Activated CD4-positive, alpha-beta T cell treated with anti-CD3 and anti-CD28 coated beads, Interleukin-2, amount 50 U/mL, for 4 hours (primary cell): ENCODE measurements around the gene BRD1.

Source experiments
- DNase-seq, 2 experiments: peaks; one replicate each; pipeline ENCODE4 v3.0.0-alpha.2; 2020

BRD1 gene

DNA sequence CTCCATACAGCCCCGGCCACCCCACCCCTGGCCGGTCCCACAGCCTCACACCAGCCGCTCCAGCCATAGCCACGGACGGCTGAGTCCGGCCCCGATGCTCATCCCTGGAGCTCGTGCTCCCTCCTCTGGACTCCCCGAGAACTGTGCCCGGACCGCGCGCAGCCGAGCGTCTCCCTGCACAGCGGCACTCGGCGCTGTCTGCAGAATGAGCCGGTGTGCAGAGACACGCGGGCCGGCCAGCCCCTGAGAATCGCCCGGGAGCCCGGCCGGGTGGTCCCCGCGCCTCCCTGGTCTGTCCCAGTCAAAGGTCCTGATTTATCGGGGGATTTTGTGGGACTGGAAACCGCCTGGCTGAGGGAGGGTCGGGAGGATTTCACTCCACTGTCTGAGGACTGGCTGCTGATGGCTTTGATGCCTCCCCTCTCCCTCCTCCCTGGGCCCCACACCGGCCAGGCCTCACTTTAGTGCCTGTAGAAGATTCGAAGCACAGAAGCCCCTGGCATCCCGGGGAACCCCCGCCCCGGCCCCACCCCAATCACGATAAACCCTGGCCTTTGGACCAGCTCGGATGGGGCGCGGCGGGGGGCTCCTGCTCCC is 102.7 kb downstream of the BRD1 start:
- peak; percentile 62 for DNase-seq

DNA sequence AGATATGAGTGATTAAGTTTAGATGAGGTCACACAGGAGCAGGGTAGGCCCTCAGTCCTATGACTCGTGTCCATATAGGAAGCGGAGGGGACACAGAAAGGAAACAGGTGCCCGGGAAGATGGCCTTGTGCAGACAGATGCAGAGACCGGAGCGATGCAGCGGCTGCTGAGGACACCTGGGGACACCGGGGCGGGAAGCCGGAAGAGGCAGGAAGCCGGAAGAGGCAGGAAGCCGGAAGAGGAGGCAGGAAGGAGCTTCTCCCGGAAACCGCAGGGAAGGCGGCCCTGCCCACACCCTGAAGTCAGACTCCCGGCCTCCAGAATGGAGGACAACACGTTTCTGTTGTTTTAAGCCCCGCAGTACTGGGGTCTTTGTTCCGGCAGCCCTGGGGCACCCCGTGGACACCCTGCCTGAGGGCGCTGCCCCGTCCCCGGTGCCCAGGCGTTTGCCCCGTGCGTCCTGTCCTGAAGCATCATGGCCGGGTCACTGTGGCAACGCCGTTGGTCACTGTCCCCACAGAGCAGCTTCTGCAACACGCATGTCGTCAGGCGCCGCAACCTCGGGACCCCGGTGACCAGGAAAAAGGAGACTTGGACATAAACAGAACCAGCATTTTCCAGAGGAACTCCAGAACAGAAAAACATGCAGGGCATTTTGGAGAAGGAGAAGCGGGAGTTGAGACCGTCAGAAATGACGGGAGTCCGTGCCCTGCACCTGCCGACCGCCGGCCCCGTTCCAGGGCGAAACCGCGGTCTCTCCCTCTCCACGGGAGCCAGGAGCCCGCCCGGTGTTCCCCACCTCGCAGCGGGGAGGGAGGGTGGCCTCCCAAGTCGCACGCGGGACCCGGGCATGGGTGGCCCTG is 103.4 kb downstream of the BRD1 start:
- DNase-seq = peak in 1 of 2 experiments; percentile 13

DNA sequence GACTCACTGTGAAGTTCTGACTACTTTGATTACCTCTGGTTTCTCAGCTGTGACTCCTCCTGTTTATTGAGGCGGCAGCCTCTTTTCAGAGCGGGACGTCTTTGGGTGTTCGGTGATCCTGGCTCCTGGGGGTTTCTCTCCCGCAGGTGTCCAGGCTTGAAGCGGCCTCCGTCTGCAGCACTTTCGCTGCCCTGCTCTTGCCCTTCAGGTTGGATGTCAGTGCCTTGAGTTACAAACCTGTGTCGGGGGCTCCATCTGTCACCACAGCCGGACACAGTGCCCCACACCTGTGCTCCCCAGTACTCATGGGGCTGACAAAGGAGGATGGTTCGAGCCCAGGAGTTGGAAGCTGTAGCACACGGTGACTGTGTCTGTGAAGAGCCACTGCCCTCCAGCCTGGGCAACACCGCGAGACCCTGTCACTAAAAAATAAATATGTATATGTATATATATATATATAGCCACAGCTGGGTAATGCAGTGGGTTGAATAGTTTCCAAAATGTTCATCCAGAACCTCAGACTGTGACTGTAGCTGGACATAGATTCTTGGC is 104.1 kb downstream of the BRD1 start:
- no peak for DNase-seq
